Lower leg skin (tissue), 3 donors: ENCODE results near the gene TRIM58.

ENCODE experiments used
- POLR2A ChIP-seq, 2 donors: fragments of 450-650 bp; IDR thresholded peaks; one replicate each; pipeline ENCODE4 v1.6.1; 2016 to 2017; ENCODE audit warnings: antibody characterized with exemption in 2 of 2, mild to moderate bottlenecking in 1 of 2, moderate library complexity in 1 of 2
- TF ChIP-seq, protein P1 (sequence below), 3 donors: fragments of 450-650 bp; IDR thresholded peaks; one replicate each; pipeline ENCODE4 v1.5.1; 2016; ENCODE audit warnings: antibody characterized with exemption in 3 of 3, mild to moderate bottlenecking in 3 of 3, moderate library complexity in 2 of 3

DNA sequence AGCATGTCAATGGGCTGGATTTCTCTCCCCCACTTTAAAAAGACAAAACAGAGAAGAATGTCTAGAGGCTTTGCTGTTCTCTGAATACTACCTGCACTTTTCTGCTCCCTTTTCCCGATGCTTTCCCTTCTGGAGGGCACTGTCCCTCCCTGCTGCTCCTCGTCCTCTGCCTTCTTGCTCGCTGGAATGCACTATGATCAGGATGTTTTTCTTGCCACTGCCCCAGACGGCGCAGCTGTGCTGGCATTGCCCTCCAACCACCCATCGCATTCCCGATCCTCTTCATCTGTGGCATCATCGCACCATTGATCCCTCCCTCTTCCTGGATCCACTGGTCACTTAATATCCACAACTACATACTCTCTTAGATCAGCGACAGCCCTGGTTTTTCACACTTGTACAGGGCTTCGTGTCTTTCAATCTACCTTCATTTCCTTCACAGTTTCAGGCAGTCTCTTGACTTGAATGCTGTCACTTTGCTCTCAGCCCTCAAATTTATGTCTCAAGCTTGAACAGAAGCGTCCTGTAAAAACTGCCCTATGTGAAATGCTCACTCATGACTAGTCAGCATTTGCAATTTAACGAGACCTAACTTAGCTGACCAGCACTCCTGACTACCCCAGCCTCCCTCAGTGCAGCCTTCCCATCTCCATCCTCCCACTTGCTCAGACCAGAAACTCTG lies 11.8 kb upstream of the TRIM58 start:
- TF ChIP-seq POLR2A (IDR thresholded peaks at IDR 0.05): no peak
- TF ChIP-seq, protein P1, sequence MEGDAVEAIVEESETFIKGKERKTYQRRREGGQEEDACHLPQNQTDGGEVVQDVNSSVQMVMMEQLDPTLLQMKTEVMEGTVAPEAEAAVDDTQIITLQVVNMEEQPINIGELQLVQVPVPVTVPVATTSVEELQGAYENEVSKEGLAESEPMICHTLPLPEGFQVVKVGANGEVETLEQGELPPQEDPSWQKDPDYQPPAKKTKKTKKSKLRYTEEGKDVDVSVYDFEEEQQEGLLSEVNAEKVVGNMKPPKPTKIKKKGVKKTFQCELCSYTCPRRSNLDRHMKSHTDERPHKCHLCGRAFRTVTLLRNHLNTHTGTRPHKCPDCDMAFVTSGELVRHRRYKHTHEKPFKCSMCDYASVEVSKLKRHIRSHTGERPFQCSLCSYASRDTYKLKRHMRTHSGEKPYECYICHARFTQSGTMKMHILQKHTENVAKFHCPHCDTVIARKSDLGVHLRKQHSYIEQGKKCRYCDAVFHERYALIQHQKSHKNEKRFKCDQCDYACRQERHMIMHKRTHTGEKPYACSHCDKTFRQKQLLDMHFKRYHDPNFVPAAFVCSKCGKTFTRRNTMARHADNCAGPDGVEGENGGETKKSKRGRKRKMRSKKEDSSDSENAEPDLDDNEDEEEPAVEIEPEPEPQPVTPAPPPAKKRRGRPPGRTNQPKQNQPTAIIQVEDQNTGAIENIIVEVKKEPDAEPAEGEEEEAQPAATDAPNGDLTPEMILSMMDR (IDR thresholded peaks at IDR 0.05): no peak
